ENCODE data around the gene RPL35.
"Not testable (repeated sequence)": the region's sequence is repeated elsewhere in the genome, so short reads cannot be mapped to it uniquely, and the experiment has no call there.

DNA sequence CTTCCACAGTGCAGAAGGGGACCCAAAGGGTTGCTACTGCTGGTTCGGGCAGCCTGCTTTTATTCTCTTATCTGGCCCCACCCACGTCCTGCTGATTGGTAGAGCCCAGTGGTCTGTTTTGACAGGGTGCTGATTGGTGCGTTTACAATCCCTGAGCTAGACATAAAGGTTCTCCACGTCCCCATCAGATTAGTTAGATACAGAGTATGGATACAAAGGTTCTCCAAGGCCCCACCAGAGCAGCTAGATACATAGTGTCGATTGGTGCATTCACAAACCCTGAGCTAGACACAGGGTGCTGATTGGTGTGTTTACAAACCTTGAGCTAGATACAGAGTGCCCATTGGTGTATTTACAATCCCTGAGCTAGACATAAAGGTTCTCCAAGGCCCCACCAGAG lies 23.6 kb downstream of the RPL35 start:
- not testable (repeated sequence) for TF ChIP-seq CHD1 (IDR thresholded peaks at IDR 0.05; ENCODE audit: low read depth, low read length); ZBED1 (IDR thresholded peaks at IDR 0.05; ENCODE audit: borderline replicate concordance); EZH2 (IDR thresholded peaks at IDR 0.05; ENCODE audit: borderline replicate concordance, control insufficient read depth, low read depth, low read length); POLR2AphosphoS5 (IDR thresholded peaks at IDR 0.05; ENCODE audit: low read length); BCL11A (IDR thresholded peaks at IDR 0.05; ENCODE audit: low read depth, low read length); RBBP5 (conservative IDR thresholded peaks at IDR 0.05); TBL1XR1 (IDR thresholded peaks at IDR 0.05; ENCODE audit: low read depth, low read length); JUNB (IDR thresholded peaks at IDR 0.05); MYC (IDR thresholded peaks at IDR 0.05; ENCODE audit: insufficient read depth, insufficient read length, insufficient replicate concordance, low read length, severe bottlenecking)
- TF ChIP-seq, protein P1, sequence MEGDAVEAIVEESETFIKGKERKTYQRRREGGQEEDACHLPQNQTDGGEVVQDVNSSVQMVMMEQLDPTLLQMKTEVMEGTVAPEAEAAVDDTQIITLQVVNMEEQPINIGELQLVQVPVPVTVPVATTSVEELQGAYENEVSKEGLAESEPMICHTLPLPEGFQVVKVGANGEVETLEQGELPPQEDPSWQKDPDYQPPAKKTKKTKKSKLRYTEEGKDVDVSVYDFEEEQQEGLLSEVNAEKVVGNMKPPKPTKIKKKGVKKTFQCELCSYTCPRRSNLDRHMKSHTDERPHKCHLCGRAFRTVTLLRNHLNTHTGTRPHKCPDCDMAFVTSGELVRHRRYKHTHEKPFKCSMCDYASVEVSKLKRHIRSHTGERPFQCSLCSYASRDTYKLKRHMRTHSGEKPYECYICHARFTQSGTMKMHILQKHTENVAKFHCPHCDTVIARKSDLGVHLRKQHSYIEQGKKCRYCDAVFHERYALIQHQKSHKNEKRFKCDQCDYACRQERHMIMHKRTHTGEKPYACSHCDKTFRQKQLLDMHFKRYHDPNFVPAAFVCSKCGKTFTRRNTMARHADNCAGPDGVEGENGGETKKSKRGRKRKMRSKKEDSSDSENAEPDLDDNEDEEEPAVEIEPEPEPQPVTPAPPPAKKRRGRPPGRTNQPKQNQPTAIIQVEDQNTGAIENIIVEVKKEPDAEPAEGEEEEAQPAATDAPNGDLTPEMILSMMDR (IDR thresholded peaks at IDR 0.05 in 2 of 3, conservative IDR thresholded peaks at IDR 0.05 in 1 of 3; ENCODE audit: control insufficient read depth in 2 of 3, extremely low read depth in 1 of 3, insufficient read depth in 1 of 3, low read depth in 3 of 3, low read length in 3 of 3), result not testable (repeated sequence)
- peak; percentile 28; the same call in 1 of the 2 replicates for TF ChIP-seq NFYB (IDR thresholded peaks at IDR 0.05; ENCODE audit: insufficient read depth, low read depth, low read length)

All from GM12878 (cell line).